SK-N-SH treated with all-trans-retinoic acid at 6 μM for 48 hours (cell line): ENCODE results near the gene PURA.

Experiments used
- ATAC-seq: fragments of 200-7000 bp; cut with Tn5 transposase; 3 replicates; pipeline ENCODE4 v1.9.1; 2020; ENCODE audit warnings: mild to moderate bottlenecking, moderate library complexity
- ARNTL ChIP-seq: fragments of 450-650 bp; formaldehyde crosslinking; IDR thresholded peaks from 2 replicates; pipeline ENCODE4 v1.5.0; 2020; ENCODE audit warnings: low read depth, mild to moderate bottlenecking, moderate library complexity, borderline replicate concordance
- BACH2 ChIP-seq: fragments of 250-450 bp; sonication (Bioruptor Pico); IDR thresholded peaks from 2 replicates; pipeline ENCODE4 v1.9.0; 2021; ENCODE audit warnings: mild to moderate bottlenecking, borderline replicate concordance
- CSDC2 ChIP-seq: fragments of 250-450 bp; sonication (Bioruptor Pico); IDR thresholded peaks from 2 replicates; pipeline ENCODE4 v1.5.0; 2020; ENCODE audit warnings: mild to moderate bottlenecking, moderate library complexity
- ESRRG ChIP-seq: fragments of 250-450 bp; sonication (Bioruptor Pico); IDR thresholded peaks from 2 replicates; pipeline ENCODE4 v1.6.1; 2021; ENCODE audit warnings: mild to moderate bottlenecking
- GLIS3 ChIP-seq: fragments of 250-450 bp; sonication (Bioruptor Pico); IDR thresholded peaks from 2 replicates; pipeline ENCODE4 v1.5.0; 2020; ENCODE audit warnings: mild to moderate bottlenecking, moderate library complexity
- ISL1 ChIP-seq: fragments of 250-450 bp; sonication (Bioruptor Pico); IDR thresholded peaks from 2 replicates; pipeline ENCODE4 v2.1.2; 2022; ENCODE audit warnings: mild to moderate bottlenecking, moderate library complexity
- OSR1 ChIP-seq: fragments of 250-450 bp; sonication (Bioruptor Pico); IDR thresholded peaks from 2 replicates; pipeline ENCODE4 v1.8.0; 2022; ENCODE audit warnings: moderate library complexity, mild to moderate bottlenecking, inconsistent platforms
- PPARA ChIP-seq: fragments of 250-450 bp; sonication (Bioruptor Pico); IDR thresholded peaks from 2 replicates; pipeline ENCODE4 v1.5.0; 2020; ENCODE audit warnings: mild to moderate bottlenecking, borderline replicate concordance
- RARB ChIP-seq: fragments of 250-450 bp; sonication (Bioruptor Pico); IDR thresholded peaks from 2 replicates; pipeline ENCODE4 v1.8.0; 2021; ENCODE audit warnings: mild to moderate bottlenecking, moderate library complexity
- SNAI2 ChIP-seq: fragments of 250-450 bp; sonication (Bioruptor Pico); IDR thresholded peaks from 2 replicates; pipeline ENCODE4 v1.5.0; 2020; ENCODE audit warnings: mild to moderate bottlenecking, moderate library complexity
- TCF4 ChIP-seq: fragments of 250-450 bp; sonication (Bioruptor Pico); IDR thresholded peaks from 2 replicates; pipeline ENCODE4 v1.8.0; 2021; ENCODE audit warnings: mild to moderate bottlenecking, moderate library complexity, borderline replicate concordance
- TOX ChIP-seq: fragments of 250-450 bp; sonication (Bioruptor Pico); IDR thresholded peaks from 2 replicates; pipeline ENCODE4 v1.8.0; 2021; ENCODE audit warnings: mild to moderate bottlenecking, moderate library complexity, borderline replicate concordance
- ZC3H10 ChIP-seq: fragments of 250-450 bp; sonication (Bioruptor Pico); IDR thresholded peaks from 2 replicates; pipeline ENCODE4 v1.5.1; 2021; ENCODE audit warnings: mild to moderate bottlenecking, moderate library complexity
- ZFP30 ChIP-seq: fragments of 450-650 bp; formaldehyde crosslinking; IDR thresholded peaks from 2 replicates; pipeline ENCODE4 v1.5.0; 2022; ENCODE audit warnings: mild to moderate bottlenecking, moderate library complexity
- ZNF565 ChIP-seq: fragments of 450-650 bp; formaldehyde crosslinking; conservative IDR thresholded peaks from 2 replicates; pipeline ENCODE4 v1.5.0; 2020; ENCODE audit warnings: low read depth, mild to moderate bottlenecking, moderate library complexity
- ZNF70 ChIP-seq: fragments of 450-650 bp; formaldehyde crosslinking; IDR thresholded peaks from 2 replicates; pipeline ENCODE4 v1.5.0; 2020; ENCODE audit warnings: mild to moderate bottlenecking, moderate library complexity
- ZNF8 ChIP-seq: fragments of 450-650 bp; formaldehyde crosslinking; IDR thresholded peaks from 2 replicates; pipeline ENCODE4 v1.5.0; 2020; ENCODE audit warnings: mild to moderate bottlenecking, moderate library complexity
- TF ChIP-seq, protein P1 (sequence below): fragments of 250-450 bp; sonication (Bioruptor Pico); IDR thresholded peaks from 2 replicates; pipeline ENCODE4 v1.5.1; 2020; ENCODE audit warnings: low read depth, mild to moderate bottlenecking, moderate library complexity
- TF ChIP-seq, protein P2 (sequence below): fragments of 250-450 bp; sonication (Bioruptor Pico); IDR thresholded peaks from 2 replicates; pipeline ENCODE4 v1.5.1; 2021; ENCODE audit warnings: mild to moderate bottlenecking, moderate library complexity
- TF ChIP-seq, protein P3 (sequence below): fragments of 250-450 bp; sonication (Bioruptor Pico); IDR thresholded peaks from 2 replicates; pipeline ENCODE4 v1.8.0; 2021; ENCODE audit warnings: low read depth, mild to moderate bottlenecking, moderate library complexity, borderline replicate concordance
- TF ChIP-seq, protein P4 (sequence below): fragments of 250-450 bp; sonication (Bioruptor Pico); IDR thresholded peaks from 2 replicates; pipeline ENCODE4 v1.8.0; 2020; ENCODE audit warnings: mild to moderate bottlenecking, moderate library complexity, borderline replicate concordance
- TF ChIP-seq, protein P5 (sequence below): fragments of 250-450 bp; sonication (Bioruptor Pico); IDR thresholded peaks from 2 replicates; pipeline ENCODE4 v1.5.0; 2020; ENCODE audit warnings: mild to moderate bottlenecking, moderate library complexity

Gene PURA

DNA sequence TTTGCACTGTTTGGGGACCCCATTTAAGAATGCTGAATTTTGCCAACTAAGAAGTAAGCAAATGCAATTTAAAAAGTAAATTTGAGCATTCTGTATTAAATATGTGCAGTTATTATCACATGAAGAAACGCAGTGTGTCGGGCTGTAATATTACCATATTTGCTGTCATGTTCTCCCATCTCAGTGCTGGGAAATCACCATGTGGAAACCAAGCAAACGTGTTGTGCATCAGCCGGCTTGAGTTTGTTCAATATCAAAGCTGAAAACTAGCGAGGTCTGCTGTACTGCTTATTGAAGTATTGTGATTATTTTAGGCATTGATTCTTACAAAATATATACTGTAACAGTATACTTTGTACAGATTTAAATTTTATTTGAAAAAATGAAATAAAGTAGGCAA lies 14.5 kb downstream of the PURA start:
- no peak for ATAC-seq
- no peak for TF ChIP-seq RARB
- TF ChIP-seq OSR1 (CRISPR knock-in tag), result no peak
- TF ChIP-seq ZNF565, result no peak
- TF ChIP-seq, protein P1, sequence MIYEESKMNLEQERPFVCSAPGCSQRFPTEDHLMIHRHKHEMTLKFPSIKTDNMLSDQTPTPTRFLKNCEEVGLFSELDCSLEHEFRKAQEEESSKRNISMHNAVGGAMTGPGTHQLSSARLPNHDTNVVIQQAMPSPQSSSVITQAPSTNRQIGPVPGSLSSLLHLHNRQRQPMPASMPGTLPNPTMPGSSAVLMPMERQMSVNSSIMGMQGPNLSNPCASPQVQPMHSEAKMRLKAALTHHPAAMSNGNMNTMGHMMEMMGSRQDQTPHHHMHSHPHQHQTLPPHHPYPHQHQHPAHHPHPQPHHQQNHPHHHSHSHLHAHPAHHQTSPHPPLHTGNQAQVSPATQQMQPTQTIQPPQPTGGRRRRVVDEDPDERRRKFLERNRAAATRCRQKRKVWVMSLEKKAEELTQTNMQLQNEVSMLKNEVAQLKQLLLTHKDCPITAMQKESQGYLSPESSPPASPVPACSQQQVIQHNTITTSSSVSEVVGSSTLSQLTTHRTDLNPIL, result no peak
- no peak for TF ChIP-seq ZNF8 (CRISPR knock-in tag)
- no peak for TF ChIP-seq PPARA (CRISPR knock-in tag)
- TF ChIP-seq BACH2 (CRISPR knock-in tag), result no peak
- TF ChIP-seq SNAI2, result no peak
- TF ChIP-seq, protein P2, sequence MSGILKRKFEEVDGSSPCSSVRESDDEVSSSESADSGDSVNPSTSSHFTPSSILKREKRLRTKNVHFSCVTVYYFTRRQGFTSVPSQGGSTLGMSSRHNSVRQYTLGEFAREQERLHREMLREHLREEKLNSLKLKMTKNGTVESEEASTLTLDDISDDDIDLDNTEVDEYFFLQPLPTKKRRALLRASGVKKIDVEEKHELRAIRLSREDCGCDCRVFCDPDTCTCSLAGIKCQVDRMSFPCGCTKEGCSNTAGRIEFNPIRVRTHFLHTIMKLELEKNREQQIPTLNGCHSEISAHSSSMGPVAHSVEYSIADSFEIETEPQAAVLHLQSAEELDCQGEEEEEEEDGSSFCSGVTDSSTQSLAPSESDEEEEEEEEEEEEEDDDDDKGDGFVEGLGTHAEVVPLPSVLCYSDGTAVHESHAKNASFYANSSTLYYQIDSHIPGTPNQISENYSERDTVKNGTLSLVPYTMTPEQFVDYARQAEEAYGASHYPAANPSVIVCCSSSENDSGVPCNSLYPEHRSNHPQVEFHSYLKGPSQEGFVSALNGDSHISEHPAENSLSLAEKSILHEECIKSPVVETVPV, result no peak
- TF ChIP-seq, protein P3, sequence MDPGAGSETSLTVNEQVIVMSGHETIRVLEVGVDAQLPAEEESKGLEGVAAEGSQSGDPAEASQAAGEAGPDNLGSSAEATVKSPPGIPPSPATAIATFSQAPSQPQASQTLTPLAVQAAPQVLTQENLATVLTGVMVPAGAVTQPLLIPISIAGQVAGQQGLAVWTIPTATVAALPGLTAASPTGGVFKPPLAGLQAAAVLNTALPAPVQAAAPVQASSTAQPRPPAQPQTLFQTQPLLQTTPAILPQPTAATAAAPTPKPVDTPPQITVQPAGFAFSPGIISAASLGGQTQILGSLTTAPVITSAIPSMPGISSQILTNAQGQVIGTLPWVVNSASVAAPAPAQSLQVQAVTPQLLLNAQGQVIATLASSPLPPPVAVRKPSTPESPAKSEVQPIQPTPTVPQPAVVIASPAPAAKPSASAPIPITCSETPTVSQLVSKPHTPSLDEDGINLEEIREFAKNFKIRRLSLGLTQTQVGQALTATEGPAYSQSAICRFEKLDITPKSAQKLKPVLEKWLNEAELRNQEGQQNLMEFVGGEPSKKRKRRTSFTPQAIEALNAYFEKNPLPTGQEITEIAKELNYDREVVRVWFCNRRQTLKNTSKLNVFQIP, result no peak
- TF ChIP-seq GLIS3, result no peak
- TF ChIP-seq ESRRG (CRISPR knock-in tag), result no peak
- TF ChIP-seq, protein P4, sequence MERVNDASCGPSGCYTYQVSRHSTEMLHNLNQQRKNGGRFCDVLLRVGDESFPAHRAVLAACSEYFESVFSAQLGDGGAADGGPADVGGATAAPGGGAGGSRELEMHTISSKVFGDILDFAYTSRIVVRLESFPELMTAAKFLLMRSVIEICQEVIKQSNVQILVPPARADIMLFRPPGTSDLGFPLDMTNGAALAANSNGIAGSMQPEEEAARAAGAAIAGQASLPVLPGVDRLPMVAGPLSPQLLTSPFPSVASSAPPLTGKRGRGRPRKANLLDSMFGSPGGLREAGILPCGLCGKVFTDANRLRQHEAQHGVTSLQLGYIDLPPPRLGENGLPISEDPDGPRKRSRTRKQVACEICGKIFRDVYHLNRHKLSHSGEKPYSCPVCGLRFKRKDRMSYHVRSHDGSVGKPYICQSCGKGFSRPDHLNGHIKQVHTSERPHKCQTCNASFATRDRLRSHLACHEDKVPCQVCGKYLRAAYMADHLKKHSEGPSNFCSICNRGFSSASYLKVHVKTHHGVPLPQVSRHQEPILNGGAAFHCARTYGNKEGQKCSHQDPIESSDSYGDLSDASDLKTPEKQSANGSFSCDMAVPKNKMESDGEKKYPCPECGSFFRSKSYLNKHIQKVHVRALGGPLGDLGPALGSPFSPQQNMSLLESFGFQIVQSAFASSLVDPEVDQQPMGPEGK (CRISPR knock-in tag), result no peak
- TF ChIP-seq ZNF70 (CRISPR knock-in tag), result no peak
- TF ChIP-seq ISL1, result no peak
- no peak for TF ChIP-seq ARNTL (CRISPR knock-in tag)
- TF ChIP-seq, all 23 proteins: peak for 0

DNA sequence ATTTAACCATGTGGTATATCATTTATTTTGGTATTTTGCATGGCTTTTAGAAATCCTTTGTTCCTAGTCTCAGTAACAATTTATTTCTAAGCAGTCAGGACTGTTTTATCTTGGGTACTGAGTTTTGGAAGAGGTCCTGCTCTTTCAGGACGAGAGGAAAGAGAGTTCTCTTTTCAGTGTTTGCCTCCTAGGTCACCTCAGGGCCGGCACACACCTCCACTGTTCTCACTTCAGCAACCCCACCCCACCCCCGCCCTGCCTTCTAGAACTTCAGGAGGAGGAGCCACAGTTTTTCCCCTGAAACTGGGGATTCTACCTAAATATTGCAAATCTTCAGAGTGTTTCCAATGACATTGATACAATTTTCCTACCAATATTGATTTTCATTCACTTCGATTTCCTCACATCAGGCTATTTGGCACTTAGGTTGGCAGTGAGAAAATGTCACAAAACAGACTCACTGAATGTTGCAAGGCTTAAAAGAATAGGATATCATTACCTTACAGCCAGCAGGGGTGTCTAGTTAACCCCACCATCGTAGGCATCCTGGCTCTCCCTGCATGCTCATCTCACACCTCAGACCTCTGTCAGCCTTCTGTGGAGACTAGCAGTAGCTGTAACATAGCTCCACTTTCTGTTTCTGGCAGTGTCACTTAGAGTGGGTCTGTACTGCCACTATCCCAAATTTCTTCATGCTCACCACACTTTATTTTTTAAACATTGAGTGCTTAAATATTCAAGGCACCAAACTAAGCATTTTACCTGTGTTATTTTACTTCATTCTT lies 17.2 kb downstream of the PURA start:
- TF ChIP-seq CSDC2 (CRISPR knock-in tag) (no peak), ZFP30 (CRISPR knock-in tag) (no peak), ZNF8 (CRISPR knock-in tag) (no peak), RARB (no peak), PPARA (CRISPR knock-in tag) (no peak), TCF4 (no peak), ZNF70 (CRISPR knock-in tag) (no peak), GLIS3 (no peak), TOX (CRISPR knock-in tag) (no peak), ISL1 (no peak), ZNF565 (no peak), ESRRG (CRISPR knock-in tag) (no peak), ZC3H10 (CRISPR knock-in tag) (no peak)
- TF ChIP-seq, protein P5, sequence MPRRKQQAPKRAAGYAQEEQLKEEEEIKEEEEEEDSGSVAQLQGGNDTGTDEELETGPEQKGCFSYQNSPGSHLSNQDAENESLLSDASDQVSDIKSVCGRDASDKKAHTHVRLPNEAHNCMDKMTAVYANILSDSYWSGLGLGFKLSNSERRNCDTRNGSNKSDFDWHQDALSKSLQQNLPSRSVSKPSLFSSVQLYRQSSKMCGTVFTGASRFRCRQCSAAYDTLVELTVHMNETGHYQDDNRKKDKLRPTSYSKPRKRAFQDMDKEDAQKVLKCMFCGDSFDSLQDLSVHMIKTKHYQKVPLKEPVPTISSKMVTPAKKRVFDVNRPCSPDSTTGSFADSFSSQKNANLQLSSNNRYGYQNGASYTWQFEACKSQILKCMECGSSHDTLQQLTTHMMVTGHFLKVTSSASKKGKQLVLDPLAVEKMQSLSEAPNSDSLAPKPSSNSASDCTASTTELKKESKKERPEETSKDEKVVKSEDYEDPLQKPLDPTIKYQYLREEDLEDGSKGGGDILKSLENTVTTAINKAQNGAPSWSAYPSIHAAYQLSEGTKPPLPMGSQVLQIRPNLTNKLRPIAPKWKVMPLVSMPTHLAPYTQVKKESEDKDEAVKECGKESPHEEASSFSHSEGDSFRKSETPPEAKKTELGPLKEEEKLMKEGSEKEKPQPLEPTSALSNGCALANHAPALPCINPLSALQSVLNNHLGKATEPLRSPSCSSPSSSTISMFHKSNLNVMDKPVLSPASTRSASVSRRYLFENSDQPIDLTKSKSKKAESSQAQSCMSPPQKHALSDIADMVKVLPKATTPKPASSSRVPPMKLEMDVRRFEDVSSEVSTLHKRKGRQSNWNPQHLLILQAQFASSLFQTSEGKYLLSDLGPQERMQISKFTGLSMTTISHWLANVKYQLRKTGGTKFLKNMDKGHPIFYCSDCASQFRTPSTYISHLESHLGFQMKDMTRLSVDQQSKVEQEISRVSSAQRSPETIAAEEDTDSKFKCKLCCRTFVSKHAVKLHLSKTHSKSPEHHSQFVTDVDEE (CRISPR knock-in tag), result no peak
- TF ChIP-seq, protein P4 (CRISPR knock-in tag), result no peak
- TF ChIP-seq, protein P1, result no peak

More for the DNA sequence above, 17.2 kb downstream of the PURA start:
- peak; percentile 18; the same call in 1 of the 3 replicates for ATAC-seq
